ENCODE data around the gene TBC1D22B. TPM values are rescaled to one million over a fixed set of nuclear protein-coding genes. Genes with fewer than 3 reads are reported as not detected.

Gene TBC1D22B
- polyA plus RNA-seq, 1 of the 3 experiments (the other 2 are of a cell fraction): 5.3 TPM

- no peak overlapping the region for H3K9ac ChIP-seq
- H3K9me2 ChIP-seq: no peaks in the 10 kb centered on the region
- H2AFZ ChIP-seq (ENCODE audit: low read depth): no peak overlapping the region
- no peaks in the 10 kb centered on the region for H3K9me3 ChIP-seq
- no peak overlapping the region for H3K4me2 ChIP-seq
- 82% methylated on average over 3 of the region's 3 CpGs for WGBS (ENCODE audit: low lambda C conversion rate)
- H3F3A ChIP-seq (replicated peaks; ENCODE audit: insufficient read depth): no peaks in the 10 kb centered on the region
- H3K4me1 ChIP-seq (ENCODE audit: control insufficient read depth in 1 of 2, insufficient read depth in 2 of 2, low read depth in 1 of 2, low read length in 1 of 2): peaks cover 0 to 16% of the 10 kb centered on the region in 2 experiments; a peak in 2 of 4 replicates
- H3K79me2 ChIP-seq (ENCODE audit: insufficient read depth): peaks cover 61% of the 10 kb centered on the region
- H3K27ac ChIP-seq (ENCODE audit: low read depth in 2 of 2, low read length in 1 of 2): no peak overlapping the region
- peaks cover 7 to 36% of the 10 kb centered on the region in 2 experiments for H3K36me3 ChIP-seq (replicated peaks in 1 of 2; ENCODE audit: control insufficient read depth in 1 of 2, insufficient read depth in 2 of 2, low read length in 1 of 2)
- ChIA-PET POLR2A (no interaction called here), CTCF (no interaction called here)
- no peak for TF ChIP-seq GATA2 (CRISPR knock-in tag; IDR thresholded peaks at IDR 0.05)
- TF ChIP-seq TCF12 (IDR thresholded peaks at IDR 0.05): no peak
- TF ChIP-seq MEF2A (IDR thresholded peaks at IDR 0.05; ENCODE audit: borderline replicate concordance, low read depth): no peak
- no peak for TF ChIP-seq ZBTB33 (IDR thresholded peaks at IDR 0.05; ENCODE audit: borderline replicate concordance, low read depth)
- TF ChIP-seq POLR2AphosphoS5 (IDR thresholded peaks at IDR 0.05; ENCODE audit: low read depth, low read length): no peak
- TF ChIP-seq, protein P1, sequence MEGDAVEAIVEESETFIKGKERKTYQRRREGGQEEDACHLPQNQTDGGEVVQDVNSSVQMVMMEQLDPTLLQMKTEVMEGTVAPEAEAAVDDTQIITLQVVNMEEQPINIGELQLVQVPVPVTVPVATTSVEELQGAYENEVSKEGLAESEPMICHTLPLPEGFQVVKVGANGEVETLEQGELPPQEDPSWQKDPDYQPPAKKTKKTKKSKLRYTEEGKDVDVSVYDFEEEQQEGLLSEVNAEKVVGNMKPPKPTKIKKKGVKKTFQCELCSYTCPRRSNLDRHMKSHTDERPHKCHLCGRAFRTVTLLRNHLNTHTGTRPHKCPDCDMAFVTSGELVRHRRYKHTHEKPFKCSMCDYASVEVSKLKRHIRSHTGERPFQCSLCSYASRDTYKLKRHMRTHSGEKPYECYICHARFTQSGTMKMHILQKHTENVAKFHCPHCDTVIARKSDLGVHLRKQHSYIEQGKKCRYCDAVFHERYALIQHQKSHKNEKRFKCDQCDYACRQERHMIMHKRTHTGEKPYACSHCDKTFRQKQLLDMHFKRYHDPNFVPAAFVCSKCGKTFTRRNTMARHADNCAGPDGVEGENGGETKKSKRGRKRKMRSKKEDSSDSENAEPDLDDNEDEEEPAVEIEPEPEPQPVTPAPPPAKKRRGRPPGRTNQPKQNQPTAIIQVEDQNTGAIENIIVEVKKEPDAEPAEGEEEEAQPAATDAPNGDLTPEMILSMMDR (IDR thresholded peaks at IDR 0.05): no peak
- TF ChIP-seq, protein P2, sequence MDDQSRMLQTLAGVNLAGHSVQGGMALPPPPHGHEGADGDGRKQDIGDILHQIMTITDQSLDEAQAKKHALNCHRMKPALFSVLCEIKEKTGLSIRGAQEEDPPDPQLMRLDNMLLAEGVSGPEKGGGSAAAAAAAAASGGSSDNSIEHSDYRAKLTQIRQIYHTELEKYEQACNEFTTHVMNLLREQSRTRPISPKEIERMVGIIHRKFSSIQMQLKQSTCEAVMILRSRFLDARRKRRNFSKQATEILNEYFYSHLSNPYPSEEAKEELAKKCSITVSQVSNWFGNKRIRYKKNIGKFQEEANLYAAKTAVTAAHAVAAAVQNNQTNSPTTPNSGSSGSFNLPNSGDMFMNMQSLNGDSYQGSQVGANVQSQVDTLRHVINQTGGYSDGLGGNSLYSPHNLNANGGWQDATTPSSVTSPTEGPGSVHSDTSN (IDR thresholded peaks at IDR 0.05): no peak
- TF ChIP-seq TAF1 (IDR thresholded peaks at IDR 0.05; ENCODE audit: borderline replicate concordance, low read depth, low read length): no peak
- TF ChIP-seq NRF1 (IDR thresholded peaks at IDR 0.05; ENCODE audit: low read depth, low read length): no peak
- TF ChIP-seq YY1 (IDR thresholded peaks at IDR 0.05; ENCODE audit: low read depth): no peak
- TF ChIP-seq USF2 (IDR thresholded peaks at IDR 0.05; ENCODE audit: borderline replicate concordance, low read depth, low read length): no peak
- no peak for TF ChIP-seq FOSL2 (IDR thresholded peaks at IDR 0.05; ENCODE audit: borderline replicate concordance, low read depth)
- no peak for TF ChIP-seq EZH2phosphoT487 (IDR thresholded peaks at IDR 0.05; ENCODE audit: borderline replicate concordance, low read depth)
- TF ChIP-seq RAD21 (IDR thresholded peaks at IDR 0.05; ENCODE audit: low read length): no peak
- TF ChIP-seq GABPA (IDR thresholded peaks at IDR 0.05; ENCODE audit: low read depth): no peak
- TF ChIP-seq, protein P3, sequence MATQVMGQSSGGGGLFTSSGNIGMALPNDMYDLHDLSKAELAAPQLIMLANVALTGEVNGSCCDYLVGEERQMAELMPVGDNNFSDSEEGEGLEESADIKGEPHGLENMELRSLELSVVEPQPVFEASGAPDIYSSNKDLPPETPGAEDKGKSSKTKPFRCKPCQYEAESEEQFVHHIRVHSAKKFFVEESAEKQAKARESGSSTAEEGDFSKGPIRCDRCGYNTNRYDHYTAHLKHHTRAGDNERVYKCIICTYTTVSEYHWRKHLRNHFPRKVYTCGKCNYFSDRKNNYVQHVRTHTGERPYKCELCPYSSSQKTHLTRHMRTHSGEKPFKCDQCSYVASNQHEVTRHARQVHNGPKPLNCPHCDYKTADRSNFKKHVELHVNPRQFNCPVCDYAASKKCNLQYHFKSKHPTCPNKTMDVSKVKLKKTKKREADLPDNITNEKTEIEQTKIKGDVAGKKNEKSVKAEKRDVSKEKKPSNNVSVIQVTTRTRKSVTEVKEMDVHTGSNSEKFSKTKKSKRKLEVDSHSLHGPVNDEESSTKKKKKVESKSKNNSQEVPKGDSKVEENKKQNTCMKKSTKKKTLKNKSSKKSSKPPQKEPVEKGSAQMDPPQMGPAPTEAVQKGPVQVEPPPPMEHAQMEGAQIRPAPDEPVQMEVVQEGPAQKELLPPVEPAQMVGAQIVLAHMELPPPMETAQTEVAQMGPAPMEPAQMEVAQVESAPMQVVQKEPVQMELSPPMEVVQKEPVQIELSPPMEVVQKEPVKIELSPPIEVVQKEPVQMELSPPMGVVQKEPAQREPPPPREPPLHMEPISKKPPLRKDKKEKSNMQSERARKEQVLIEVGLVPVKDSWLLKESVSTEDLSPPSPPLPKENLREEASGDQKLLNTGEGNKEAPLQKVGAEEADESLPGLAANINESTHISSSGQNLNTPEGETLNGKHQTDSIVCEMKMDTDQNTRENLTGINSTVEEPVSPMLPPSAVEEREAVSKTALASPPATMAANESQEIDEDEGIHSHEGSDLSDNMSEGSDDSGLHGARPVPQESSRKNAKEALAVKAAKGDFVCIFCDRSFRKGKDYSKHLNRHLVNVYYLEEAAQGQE (IDR thresholded peaks at IDR 0.05; ENCODE audit: low read depth, low read length): no peak
- H4K20me1 ChIP-seq (ENCODE audit: insufficient read depth): no peaks in the 10 kb centered on the region
- no peak overlapping the region for H3K4me3 ChIP-seq (ENCODE audit: low read depth in 2 of 2, low read length in 1 of 2)
- no peaks in the 10 kb centered on the region for H3K27me3 ChIP-seq (ENCODE audit: insufficient read depth)
- no peak for DNase-seq
Measured at GRCh38 chr6:37359039-37359438, 101.5 kb downstream of the TBC1D22B start.
